Uterus (tissue), 2 donors: ENCODE results near the gene TRIM44.

ENCODE experiments used
- CTCF ChIP-seq, 4 experiments: fragments of 200-600 bp in 2 of 4; fragments of 450-650 bp in 2 of 4; sonication (generic) in 2 of 4; IDR thresholded peaks; one replicate each; pipeline ENCODE4 v1.5.1; 2016 to 2019; ENCODE audit warnings: antibody characterized with exemption in 4 of 4, mild to moderate bottlenecking in 2 of 4, moderate library complexity in 1 of 4
- POLR2A ChIP-seq, 2 donors: fragments of 450-650 bp; IDR thresholded peaks; one replicate each; pipeline ENCODE4 v1.6.1; 2016; ENCODE audit warnings: antibody characterized with exemption in 2 of 2, mild to moderate bottlenecking in 1 of 2, moderate library complexity in 1 of 2

GRCh38 chr11:35862666-35863065, 200.1 kb downstream of the TRIM44 start:
- TF ChIP-seq CTCF (IDR thresholded peaks at IDR 0.05) (no peak), POLR2A (IDR thresholded peaks at IDR 0.05) (no peak)
